ENCODE data around the gene FOXS1.

The FOXS1 gene

GRCh38 chr20:31861135-31861384 is 15.7 kb upstream of the FOXS1 start:
- no peak for DNase-seq

- no peak for DNase-seq
These were observed 15.2 kb upstream of the FOXS1 start for GRCh38 chr20:31860390-31861134.

GRCh38 chr20:31859998-31860380 is 14.6 kb upstream of the FOXS1 start:
- no peak for DNase-seq

GRCh38 chr20:31859266-31859997 is 14.0 kb upstream of the FOXS1 start:
- DNase-seq, result no peak

GRCh38 chr20:31858760-31859083 is 13.3 kb upstream of the FOXS1 start:
- no peak for DNase-seq

GRCh38 chr20:31857861-31858759 is 12.7 kb upstream of the FOXS1 start:
- no peak for DNase-seq

GRCh38 chr20:31856516-31856915 is 11.1 kb upstream of the FOXS1 start:
- no peak for DNase-seq

- DNase-seq, result no peak
These were observed 8.1 kb upstream of the FOXS1 start for GRCh38 chr20:31853481-31853880.

- DNase-seq, result no peak
These were observed 6.0 kb upstream of the FOXS1 start for GRCh38 chr20:31851240-31851955.

- no peak for DNase-seq
These were observed 4.0 kb upstream of the FOXS1 start for GRCh38 chr20:31849306-31849930.

GRCh38 chr20:31848088-31848999 is 2.9 kb upstream of the FOXS1 start:
- DNase-seq, result no peak

- no peak for DNase-seq
These were observed 1.4 kb upstream of the FOXS1 start for GRCh38 chr20:31846793-31847138.

- DNase-seq, result no peak
These were observed 586 bp downstream of the FOXS1 start for GRCh38 chr20:31844737-31845299.

GRCh38 chr20:31843881-31844280 is 1.5 kb downstream of the FOXS1 start:
- no peak for DNase-seq

GRCh38 chr20:31843288-31843687 is 2.1 kb downstream of the FOXS1 start:
- no peak for DNase-seq

- DNase-seq, result peak; percentile 93
These were observed 2.8 kb downstream of the FOXS1 start for GRCh38 chr20:31842471-31843157.

- DNase-seq, result peak; percentile 89
These were observed 3.5 kb downstream of the FOXS1 start for GRCh38 chr20:31841928-31842327.

GRCh38 chr20:31840906-31841816 is 4.2 kb downstream of the FOXS1 start:
- peak; percentile 65 for DNase-seq

- DNase-seq, result peak; percentile 32
These were observed 5.5 kb downstream of the FOXS1 start for GRCh38 chr20:31839782-31840487.
